Large intestine (tissue), 3 donors: Measurements from ENCODE around the gene TTI1. TPM values are rescaled to one million over a fixed set of nuclear protein-coding genes. Genes with fewer than 3 reads are reported as not detected.

Experiments
- DNase-seq, 2 donors: peaks; one replicate each; pipeline versions ENCODE4 v3.0.0 to v3.0.0-alpha.2; 2013
- H3K27ac ChIP-seq: one replicate; pipeline ENCODE4 v1.5.1; 2013; ENCODE audit warnings: low read length
- H3K27me3 ChIP-seq: 2 replicates; pipeline ENCODE4 v1.6.1; 2013; ENCODE audit warnings: low read length; ENCODE audit not compliant: control insufficient read depth, insufficient read depth
- H3K36me3 ChIP-seq: 2 replicates; pipeline ENCODE4 v1.6.1; 2013; ENCODE audit warnings: low read length; ENCODE audit not compliant: control insufficient read depth, insufficient read depth
- H3K4me1 ChIP-seq: one replicate; pipeline ENCODE4 v1.6.1; 2013; ENCODE audit warnings: low read length; ENCODE audit not compliant: control insufficient read depth, insufficient read depth
- H3K4me3 ChIP-seq: one replicate; pipeline ENCODE4 v1.5.1; 2013; ENCODE audit warnings: low read length
- H3K9me3 ChIP-seq: one replicate; pipeline ENCODE4 v1.6.1; 2013; ENCODE audit warnings: mild to moderate bottlenecking, low read depth, low read length, moderate library complexity; ENCODE audit not compliant: control insufficient read depth
- whole genome bisulfite sequencing: methylation state at CpG from one replicate; pipeline ENCODE4 v1.1.5; 2013; ENCODE audit warnings: low lambda C conversion rate; ENCODE audit not compliant: insufficient coverage; 5-methylcytosine and 5-hydroxymethylcytosine counted together
- polyA plus RNA-seq: library from polyadenylated mRNA; unstranded; fragments of 120-200 nt; gene quantifications from one replicate; pipeline ENCODE4 v1.2.1, GENCODE V29; 2013

The TTI1 gene
- polyA plus RNA-seq, 1 donor = 20.3 TPM

GRCh38 chr20:38055294-38055693, 22.0 kb upstream of the TTI1 start:
- WGBS = 63% methylated on average over 3 of the region's 4 CpGs
- no peaks in the 10 kb centered on the region for H3K9me3 ChIP-seq
- no peak overlapping the region for H3K27ac ChIP-seq
- no peak overlapping the region for H3K4me3 ChIP-seq
- DNase-seq = no peak
- no peaks in the 10 kb centered on the region for H3K27me3 ChIP-seq
- peaks cover 3% of the 10 kb centered on the region for H3K4me1 ChIP-seq
- peaks cover 55% of the 10 kb centered on the region for H3K36me3 ChIP-seq

- H3K27ac ChIP-seq = no peak overlapping the region
- no peaks in the 10 kb centered on the region for H3K27me3 ChIP-seq
- DNase-seq = no peak
- WGBS = 100% methylated on average over 2 of the region's 2 CpGs
- no peaks in the 10 kb centered on the region for H3K4me1 ChIP-seq
- no peak overlapping the region for H3K4me3 ChIP-seq
- peaks cover 55% of the 10 kb centered on the region for H3K36me3 ChIP-seq
- no peaks in the 10 kb centered on the region for H3K9me3 ChIP-seq
Measured at GRCh38 chr20:38054647-38055046, 21.4 kb upstream of the TTI1 start.

DNA sequence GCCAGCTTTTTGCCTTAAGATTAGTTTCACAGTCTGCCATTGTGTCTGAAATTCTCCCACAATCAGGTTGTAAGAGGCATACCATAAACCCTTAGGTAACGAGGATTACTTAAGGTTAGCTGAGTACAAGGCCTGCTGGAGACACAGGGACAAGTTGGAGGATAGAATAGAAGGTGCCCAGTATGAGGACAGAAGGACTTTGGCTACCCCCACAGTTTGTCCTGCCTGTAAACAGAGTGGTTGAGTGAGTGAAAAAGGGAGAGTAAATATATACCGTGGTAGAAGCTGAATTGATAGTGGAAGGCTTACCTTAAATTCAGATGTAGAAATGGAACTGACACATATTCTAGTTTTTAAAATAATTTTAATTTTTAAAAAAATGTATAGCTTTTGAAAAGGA, 19.6 kb upstream of the TTI1 start:
- WGBS = 40% methylated on average over 1 of the region's 2 CpGs
- H3K4me1 ChIP-seq = no peaks in the 10 kb centered on the region

GRCh38 chr20:38050686-38051085, 17.4 kb upstream of the TTI1 start:
- 71% methylated on average over 1 of the region's 1 CpG for WGBS
- no peak overlapping the region for H3K27ac ChIP-seq
- H3K4me3 ChIP-seq = no peak overlapping the region
- H3K4me1 ChIP-seq = no peaks in the 10 kb centered on the region
- DNase-seq = no peak
- no peaks in the 10 kb centered on the region for H3K27me3 ChIP-seq
- no peaks in the 10 kb centered on the region for H3K9me3 ChIP-seq
- peaks cover 39% of the 10 kb centered on the region for H3K36me3 ChIP-seq

More for the DNA sequence above, 19.6 kb upstream of the TTI1 start:
- H3K36me3 ChIP-seq = peaks cover 48% of the 10 kb centered on the region
- no peaks in the 10 kb centered on the region for H3K9me3 ChIP-seq
- H3K27me3 ChIP-seq = no peaks in the 10 kb centered on the region
- no peak for DNase-seq
- no peak overlapping the region for H3K4me3 ChIP-seq
- no peak overlapping the region for H3K27ac ChIP-seq

DNA sequence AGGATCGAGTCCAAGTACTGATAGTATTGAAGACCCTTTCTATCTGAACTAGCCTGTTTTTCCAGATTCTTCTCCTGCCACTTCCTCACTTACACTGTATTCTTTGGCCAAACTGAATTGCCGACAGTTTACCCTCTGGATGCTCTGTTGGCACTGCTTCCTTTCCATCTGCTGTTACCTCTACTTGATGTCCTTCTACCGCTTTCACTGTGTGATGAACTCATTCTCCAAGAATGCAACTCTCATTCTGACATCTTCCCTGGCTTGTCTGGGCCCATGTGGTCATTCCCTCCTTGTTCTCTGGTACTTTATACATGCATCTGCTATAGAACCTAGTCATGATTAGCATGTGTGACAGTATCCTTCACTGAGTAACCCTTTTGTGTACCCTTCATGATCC, 16.5 kb upstream of the TTI1 start:
- 70% methylated on average over 2 of the region's 3 CpGs for whole genome bisulfite sequencing
- DNase-seq = no peak
- Histone ChIP-seq H3K4me3 (no peak overlapping the region), H3K4me1 (no peaks in the 10 kb centered on the region), H3K36me3 (peaks cover 39% of the 10 kb centered on the region), H3K27me3 (no peaks in the 10 kb centered on the region), H3K9me3 (no peaks in the 10 kb centered on the region), H3K27ac (no peak overlapping the region)

- WGBS = 60% methylated on average over 2 of the region's 4 CpGs
- H3K4me1 ChIP-seq = no peaks in the 10 kb centered on the region
- H3K36me3 ChIP-seq = peaks cover 57% of the 10 kb centered on the region
- DNase-seq = no peak
- H3K27ac ChIP-seq = no peak overlapping the region
- H3K27me3 ChIP-seq = no peaks in the 10 kb centered on the region
- no peak overlapping the region for H3K4me3 ChIP-seq
- no peaks in the 10 kb centered on the region for H3K9me3 ChIP-seq
Measured at GRCh38 chr20:38046572-38046971, 13.3 kb upstream of the TTI1 start.

DNA sequence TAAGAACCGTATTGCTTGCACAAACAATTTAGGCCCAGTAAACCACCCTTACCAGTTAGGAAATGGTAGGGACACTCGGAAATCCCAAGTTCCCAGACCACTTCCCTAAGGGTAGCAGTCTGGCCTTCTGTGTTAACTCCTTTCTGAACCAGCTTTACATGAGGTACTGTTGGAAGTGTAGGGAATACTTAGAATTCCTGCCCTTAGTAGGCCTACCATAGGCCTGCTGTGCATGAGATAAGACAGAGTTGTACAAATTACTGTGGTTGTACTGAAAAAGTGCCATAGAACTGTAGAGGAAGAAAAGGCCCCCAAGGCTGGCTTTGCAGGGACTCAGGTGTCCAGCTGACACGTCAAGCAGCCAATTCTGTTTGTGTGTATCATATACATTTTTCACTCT, 11.4 kb upstream of the TTI1 start:
- no peaks in the 10 kb centered on the region for H3K27me3 ChIP-seq
- H3K4me3 ChIP-seq = no peak overlapping the region
- H3K4me1 ChIP-seq = no peaks in the 10 kb centered on the region
- no peak overlapping the region for H3K27ac ChIP-seq
- no peak for DNase-seq
- no CpG with 5 or more reads among the region's 3 CpGs for WGBS
- no peaks in the 10 kb centered on the region for H3K9me3 ChIP-seq
- peaks cover 59% of the 10 kb centered on the region for H3K36me3 ChIP-seq

DNA sequence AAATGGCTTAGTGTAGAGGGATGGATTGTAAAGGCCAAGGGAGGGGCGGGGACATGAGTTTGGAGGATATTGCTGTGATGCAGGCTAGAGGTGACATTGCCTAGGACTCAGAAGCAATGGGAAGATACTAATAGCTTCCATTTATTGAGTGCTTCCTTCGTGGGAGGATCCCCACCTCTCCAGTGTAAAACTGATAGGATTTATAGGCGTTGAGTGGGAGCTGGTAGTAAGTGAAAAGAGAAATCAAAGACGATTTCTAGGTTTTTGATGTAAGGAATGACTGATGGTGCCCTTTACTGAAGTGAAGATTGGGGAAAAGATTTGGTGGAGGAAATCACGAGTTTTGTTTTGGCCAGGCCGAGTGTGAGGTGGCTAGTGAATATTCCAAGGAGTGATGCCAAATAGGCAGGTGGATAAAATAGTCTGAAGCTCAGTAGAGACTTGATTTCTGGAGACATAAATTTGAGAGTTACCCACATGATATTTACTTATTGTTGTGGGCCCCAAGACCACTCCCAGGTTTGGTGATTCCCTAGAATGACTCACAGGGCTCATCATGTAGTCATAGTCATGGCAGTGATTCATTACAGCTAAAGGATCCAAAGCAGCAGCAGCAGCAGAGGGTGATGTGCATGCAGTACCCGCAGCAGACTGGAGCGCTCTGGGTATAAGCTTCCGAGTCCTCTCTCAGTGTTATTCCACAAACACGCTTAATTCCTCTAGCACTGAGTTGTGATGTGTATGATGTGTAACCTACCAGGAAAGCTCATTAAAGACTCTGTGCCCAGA, 10.4 kb upstream of the TTI1 start:
- no peaks in the 10 kb centered on the region for H3K27me3 ChIP-seq
- no peaks in the 10 kb centered on the region for H3K9me3 ChIP-seq
- no peak overlapping the region for H3K27ac ChIP-seq
- no peak overlapping the region for H3K4me3 ChIP-seq
- H3K36me3 ChIP-seq = peaks cover 54% of the 10 kb centered on the region
- whole genome bisulfite sequencing = 93% methylated on average over 4 of the region's 10 CpGs
- no peaks in the 10 kb centered on the region for H3K4me1 ChIP-seq
- no peak for DNase-seq

- H3K36me3 ChIP-seq = peaks cover 52% of the 10 kb centered on the region
- no peak overlapping the region for H3K4me3 ChIP-seq
- H3K27ac ChIP-seq = no peak overlapping the region
- no peaks in the 10 kb centered on the region for H3K9me3 ChIP-seq
- peaks cover 8% of the 10 kb centered on the region for H3K4me1 ChIP-seq
- 0% methylated on average over 1 of the region's 1 CpG for WGBS
- no peak for DNase-seq
- no peaks in the 10 kb centered on the region for H3K27me3 ChIP-seq
Measured at GRCh38 chr20:38040276-38040675, 7.0 kb upstream of the TTI1 start.

DNA sequence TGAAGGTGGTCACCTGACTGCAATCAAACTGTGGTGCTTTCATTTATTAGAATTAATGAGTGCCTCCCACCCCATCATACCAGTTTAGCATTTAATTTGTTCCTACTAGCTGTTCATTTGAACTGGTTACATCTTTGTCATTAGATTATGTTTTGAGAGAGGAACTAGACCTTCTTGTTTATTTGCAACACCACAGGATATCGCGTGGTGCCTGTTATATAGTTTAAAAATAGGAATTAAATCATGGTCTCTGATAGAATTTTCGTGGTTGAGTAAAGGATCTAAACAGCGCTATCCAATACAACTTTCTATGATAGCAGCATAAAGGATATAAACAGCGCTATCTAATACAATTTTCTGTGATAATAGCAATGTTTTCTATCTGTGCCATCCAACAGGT, 3.1 kb upstream of the TTI1 start:
- peaks cover 24% of the 10 kb centered on the region for H3K36me3 ChIP-seq
- no peak overlapping the region for H3K4me3 ChIP-seq
- 100% methylated on average over 1 of the region's 5 CpGs for WGBS
- no peaks in the 10 kb centered on the region for H3K27me3 ChIP-seq
- peaks cover 17% of the 10 kb centered on the region for H3K4me1 ChIP-seq
- no peak overlapping the region for H3K27ac ChIP-seq
- H3K9me3 ChIP-seq = no peaks in the 10 kb centered on the region
- no peak for DNase-seq

DNA sequence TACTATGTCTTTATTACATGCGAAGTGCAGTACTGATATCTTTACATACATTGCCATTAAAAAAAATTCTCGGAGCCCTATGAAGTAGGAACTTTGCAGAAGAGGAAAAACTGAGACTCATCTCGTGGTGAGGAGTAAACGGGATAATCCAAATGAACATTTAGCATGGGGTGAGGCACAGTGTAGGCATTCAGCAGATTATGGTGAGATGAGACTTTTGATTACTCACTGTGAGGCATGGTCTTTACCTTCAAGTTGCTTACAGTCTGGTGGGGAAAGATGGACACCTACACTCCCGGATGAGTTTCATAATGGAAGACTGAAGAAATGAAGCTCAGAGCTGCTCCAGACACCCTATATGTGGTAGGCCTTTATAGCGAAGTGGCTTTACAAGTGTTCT, 1.7 kb upstream of the TTI1 start:
- H3K9me3 ChIP-seq = no peaks in the 10 kb centered on the region
- no peak overlapping the region for H3K27ac ChIP-seq
- H3K4me1 ChIP-seq = peaks cover 17% of the 10 kb centered on the region
- H3K36me3 ChIP-seq = peaks cover 14% of the 10 kb centered on the region
- H3K4me3 ChIP-seq = peak overlapping the region; percentile 92
- DNase-seq = no peak
- 40% methylated on average over 1 of the region's 6 CpGs for WGBS
- no peaks in the 10 kb centered on the region for H3K27me3 ChIP-seq
